Upper lobe of right lung (tissue), 1 donor: Measurements from ENCODE around the gene NCF4. TPM values are rescaled to one million over a fixed set of nuclear protein-coding genes. Genes with fewer than 3 reads are reported as not detected.

Source experiments
- ATAC-seq: fragments of 200-7000 bp; cut with Tn5 transposase; one replicate; pipeline ENCODE4 v1.9.1; 2020; ENCODE audit warnings: mild to moderate bottlenecking, moderate library complexity
- DNase-seq: peaks from one replicate; pipeline ENCODE4 v3.0.0-alpha.2; 2020
- H3K27ac ChIP-seq: fragments of 200-600 bp; one replicate; pipeline ENCODE4 v1.8.0; 2022
- H3K27me3 ChIP-seq: fragments of 200-600 bp; one replicate; pipeline ENCODE4 v1.8.0; 2022; ENCODE audit warnings: mild to moderate bottlenecking
- H3K36me3 ChIP-seq: fragments of 200-600 bp; one replicate; pipeline ENCODE4 v1.8.0; 2022
- H3K4me1 ChIP-seq: fragments of 200-600 bp; one replicate; pipeline ENCODE4 v1.8.0; 2022
- H3K4me3 ChIP-seq: fragments of 200-600 bp; one replicate; pipeline ENCODE4 v1.8.0; 2022; ENCODE audit warnings: mild to moderate bottlenecking
- H3K9me3 ChIP-seq: fragments of 200-600 bp; one replicate; pipeline ENCODE4 v1.8.0; 2022
- intact Hi-C: fragments of 100-400 bp; cut with DNase I; formaldehyde crosslinking; loops from one replicate; pipeline ENCODE4 v1.11.0; 2022
- total RNA-seq: library from RNA; stranded (reverse); fragmentation: NEBNext Ultra II Directional; extraction: Animal tissue kit (Norgen Biotek cat#: 25700); gene quantifications from one replicate; pipeline ENCODE4 v1.2.1, GENCODE V29; 2021
- TF ChIP-seq, protein P1 (sequence below): fragments of 200-600 bp; IDR thresholded peaks from one replicate; pipeline ENCODE4 v1.8.0; 2022; ENCODE audit warnings: antibody characterized with exemption
- donor health status: DM: no; HTN: yes; CAD: no; lungs with severe emphysema.

Gene NCF4
- total RNA-seq, 1 donor from 2014 or later: 37.0 TPM

DNA sequence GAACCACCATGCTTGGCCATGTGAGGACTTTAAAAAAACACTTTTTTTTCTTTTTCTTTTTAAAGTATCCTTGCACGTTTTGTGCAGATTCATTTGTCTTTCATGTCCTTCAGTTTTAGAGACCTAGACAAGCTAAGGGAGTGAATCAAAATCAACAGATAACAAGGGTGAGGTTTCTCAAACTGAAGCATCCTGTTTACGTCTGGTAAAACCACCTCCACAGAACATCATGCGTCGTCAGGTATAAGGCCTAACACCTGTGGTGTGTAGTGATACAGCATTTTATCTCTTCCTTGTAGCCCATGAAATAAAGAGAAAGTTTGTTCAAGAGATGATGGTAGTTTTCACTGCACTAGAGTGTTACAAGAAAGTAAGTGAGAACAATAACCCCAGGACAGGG, 26.4 kb downstream of the NCF4 start:
- no peaks in the 10 kb centered on the region for H3K9me3 ChIP-seq
- DNase-seq: no peak

DNA sequence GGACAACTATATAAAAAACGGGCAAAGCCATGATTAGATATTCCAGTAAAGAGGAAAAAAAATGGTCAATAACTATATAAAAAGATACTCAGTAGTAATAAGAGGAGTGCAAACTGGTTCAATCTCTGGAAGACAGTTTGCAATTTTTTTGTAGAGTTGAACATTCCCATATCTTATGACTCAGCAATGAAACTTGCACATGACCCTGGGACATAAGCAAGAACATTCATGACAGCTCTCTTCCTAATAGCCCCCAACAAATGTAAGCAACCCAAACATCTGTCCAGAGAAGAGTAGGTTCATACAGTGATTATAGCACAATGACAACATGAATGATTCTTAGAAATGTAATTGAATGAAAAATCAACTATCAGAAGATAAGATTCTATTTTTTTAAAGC, 30.8 kb downstream of the NCF4 start:
- H3K9me3 ChIP-seq: no peaks in the 10 kb centered on the region
- no peaks in the 10 kb centered on the region for H3K36me3 ChIP-seq
- DNase-seq: no peak
- intact Hi-C loops: no loop called here
- H3K27me3 ChIP-seq: no peaks in the 10 kb centered on the region
- no peak for ATAC-seq
- H3K4me3 ChIP-seq: no peak overlapping the region
- H3K27ac ChIP-seq: no peak overlapping the region
- TF ChIP-seq, protein P1, sequence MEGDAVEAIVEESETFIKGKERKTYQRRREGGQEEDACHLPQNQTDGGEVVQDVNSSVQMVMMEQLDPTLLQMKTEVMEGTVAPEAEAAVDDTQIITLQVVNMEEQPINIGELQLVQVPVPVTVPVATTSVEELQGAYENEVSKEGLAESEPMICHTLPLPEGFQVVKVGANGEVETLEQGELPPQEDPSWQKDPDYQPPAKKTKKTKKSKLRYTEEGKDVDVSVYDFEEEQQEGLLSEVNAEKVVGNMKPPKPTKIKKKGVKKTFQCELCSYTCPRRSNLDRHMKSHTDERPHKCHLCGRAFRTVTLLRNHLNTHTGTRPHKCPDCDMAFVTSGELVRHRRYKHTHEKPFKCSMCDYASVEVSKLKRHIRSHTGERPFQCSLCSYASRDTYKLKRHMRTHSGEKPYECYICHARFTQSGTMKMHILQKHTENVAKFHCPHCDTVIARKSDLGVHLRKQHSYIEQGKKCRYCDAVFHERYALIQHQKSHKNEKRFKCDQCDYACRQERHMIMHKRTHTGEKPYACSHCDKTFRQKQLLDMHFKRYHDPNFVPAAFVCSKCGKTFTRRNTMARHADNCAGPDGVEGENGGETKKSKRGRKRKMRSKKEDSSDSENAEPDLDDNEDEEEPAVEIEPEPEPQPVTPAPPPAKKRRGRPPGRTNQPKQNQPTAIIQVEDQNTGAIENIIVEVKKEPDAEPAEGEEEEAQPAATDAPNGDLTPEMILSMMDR: no peak
- no peaks in the 10 kb centered on the region for H3K4me1 ChIP-seq

More for the DNA sequence above, 26.4 kb downstream of the NCF4 start:
- H3K4me1 ChIP-seq: no peaks in the 10 kb centered on the region
- intact Hi-C loops: no loop called here
- H3K36me3 ChIP-seq: no peaks in the 10 kb centered on the region
- H3K27me3 ChIP-seq: no peaks in the 10 kb centered on the region
- TF ChIP-seq, protein P1: no peak
- ATAC-seq: no peak
- H3K27ac ChIP-seq: no peak overlapping the region
- no peak overlapping the region for H3K4me3 ChIP-seq

- Histone ChIP-seq H3K4me3 (no peak overlapping the region), H3K9me3 (no peaks in the 10 kb centered on the region), H3K4me1 (no peaks in the 10 kb centered on the region), H3K27me3 (no peaks in the 10 kb centered on the region), H3K27ac (no peak overlapping the region), H3K36me3 (no peaks in the 10 kb centered on the region)
- intact Hi-C loops: no loop called here
- no peak for DNase-seq
- no peak for ATAC-seq
- TF ChIP-seq, protein P1: no peak
These were observed 31.5 kb downstream of the NCF4 start for GRCh38 chr22:36892292-36892691.

GRCh38 chr22:36893262-36893661, 32.5 kb downstream of the NCF4 start:
- H3K4me3 ChIP-seq: no peak overlapping the region
- TF ChIP-seq, protein P1: no peak
- no peak overlapping the region for H3K27ac ChIP-seq
- H3K4me1 ChIP-seq: no peaks in the 10 kb centered on the region
- no peaks in the 10 kb centered on the region for H3K36me3 ChIP-seq
- DNase-seq (no peak), ATAC-seq (no peak)
- H3K9me3 ChIP-seq: no peaks in the 10 kb centered on the region
- intact Hi-C loops: no loop called here
- H3K27me3 ChIP-seq: no peaks in the 10 kb centered on the region

DNA sequence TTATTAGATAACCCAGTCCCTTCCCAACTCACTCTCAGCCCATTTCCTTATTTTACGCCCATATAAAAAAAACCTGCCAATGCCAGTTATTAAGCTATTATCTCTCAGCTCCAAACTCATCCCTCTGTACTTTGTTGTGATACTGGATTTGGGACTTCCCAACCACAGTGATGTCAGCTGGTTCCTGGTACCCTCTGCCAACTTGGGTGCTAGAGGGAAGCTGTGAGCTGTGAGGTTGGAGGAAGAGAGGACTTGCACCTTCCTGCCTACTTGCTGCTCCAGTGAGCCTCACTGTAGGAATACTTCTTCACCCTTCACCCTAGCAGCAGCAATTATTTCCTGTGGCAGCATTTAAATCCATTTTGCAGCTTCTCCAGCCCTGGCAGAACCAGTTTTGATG, 33.5 kb downstream of the NCF4 start:
- no peak for ATAC-seq
- Histone ChIP-seq H3K4me1 (no peaks in the 10 kb centered on the region), H3K9me3 (no peaks in the 10 kb centered on the region), H3K36me3 (no peaks in the 10 kb centered on the region), H3K27me3 (no peaks in the 10 kb centered on the region), H3K4me3 (no peak overlapping the region), H3K27ac (no peak overlapping the region)
- intact Hi-C loops: no loop called here
- no peak for DNase-seq
- TF ChIP-seq, protein P1: no peak

DNA sequence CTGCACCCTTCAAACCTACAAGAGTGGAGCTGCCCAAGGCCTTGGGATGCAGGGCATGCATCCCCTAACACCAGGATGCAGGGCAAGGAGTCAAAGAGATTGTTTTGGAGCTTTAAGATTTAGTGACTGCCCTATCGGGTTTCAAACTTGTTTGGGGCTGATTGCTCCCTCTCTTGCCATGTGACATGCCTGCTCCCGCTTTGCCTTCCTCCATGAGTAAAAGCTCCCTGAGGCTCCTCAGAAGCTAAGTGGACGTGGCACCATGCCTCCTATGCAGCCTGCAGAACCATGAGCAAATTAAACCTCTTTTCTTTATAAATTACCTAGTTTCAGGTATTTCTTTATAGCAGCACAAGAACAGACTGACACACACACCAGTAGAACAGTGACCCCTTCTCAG, 36.8 kb downstream of the NCF4 start:
- H3K36me3 ChIP-seq: no peaks in the 10 kb centered on the region
- TF ChIP-seq, protein P1: no peak
- intact Hi-C loops: no loop called here
- H3K27ac ChIP-seq: no peak overlapping the region
- ATAC-seq: no peak
- no peak overlapping the region for H3K4me3 ChIP-seq
- H3K9me3 ChIP-seq: no peaks in the 10 kb centered on the region
- H3K27me3 ChIP-seq: no peaks in the 10 kb centered on the region
- no peak for DNase-seq
- no peaks in the 10 kb centered on the region for H3K4me1 ChIP-seq
